LNCAP (cell line): Measurements from ENCODE around the gene FRMD4A.

Experiments
- CTCF ChIP-seq: fragments of 450-650 bp; IDR thresholded peaks from 2 replicates; pipeline ENCODE4 v1.5.1; 2017; ENCODE audit warnings: mild to moderate bottlenecking

The FRMD4A gene

GRCh38 chr10:13970957-13971353 is 359.8 kb downstream of the FRMD4A start:
- no peak for TF ChIP-seq CTCF

GRCh38 chr10:13970236-13970956 is 360.3 kb downstream of the FRMD4A start:
- TF ChIP-seq CTCF, result no peak

GRCh38 chr10:13969792-13970140 is 361.0 kb downstream of the FRMD4A start:
- no peak for TF ChIP-seq CTCF

- TF ChIP-seq CTCF, result no peak
These were observed 361.5 kb downstream of the FRMD4A start for GRCh38 chr10:13969118-13969791.

GRCh38 chr10:13961853-13962252 is 368.9 kb downstream of the FRMD4A start:
- TF ChIP-seq CTCF, result no peak

- TF ChIP-seq CTCF, result no peak
These were observed 369.6 kb downstream of the FRMD4A start for GRCh38 chr10:13961097-13961496.

GRCh38 chr10:13960603-13961002 is 370.1 kb downstream of the FRMD4A start:
- no peak for TF ChIP-seq CTCF
